C4-2B (cell line): ENCODE measurements around the gene METAP2.

Experiments
- ZFX ChIP-seq: fragments of 450-650 bp; IDR thresholded peaks from 2 replicates; pipeline ENCODE4 v1.6.1; 2017
- TF ChIP-seq, protein P1 (sequence below): fragments of 450-650 bp; conservative IDR thresholded peaks from 2 replicates; pipeline ENCODE4 v1.5.1; 2017; ENCODE audit warnings: mild to moderate bottlenecking

DNA sequence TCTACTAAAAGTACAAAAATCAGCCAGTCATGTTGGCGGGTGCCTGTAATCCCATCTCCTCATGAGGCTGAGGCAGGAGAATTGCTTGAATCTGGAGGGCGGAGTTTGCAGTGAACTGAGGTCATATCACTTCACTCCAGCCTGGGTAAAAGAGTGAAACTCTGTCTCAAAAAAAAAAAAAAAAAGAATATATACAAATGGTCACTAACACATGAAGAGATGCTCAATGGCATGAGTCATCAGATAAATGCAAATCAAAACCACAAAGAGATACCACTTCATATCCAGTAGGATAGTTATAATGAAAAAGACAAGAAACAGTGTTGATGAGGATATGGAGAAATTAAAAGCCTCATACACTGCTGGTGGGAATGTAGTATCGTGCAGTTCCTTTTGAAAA lies 33.6 kb upstream of the METAP2 start:
- TF ChIP-seq, protein P1, sequence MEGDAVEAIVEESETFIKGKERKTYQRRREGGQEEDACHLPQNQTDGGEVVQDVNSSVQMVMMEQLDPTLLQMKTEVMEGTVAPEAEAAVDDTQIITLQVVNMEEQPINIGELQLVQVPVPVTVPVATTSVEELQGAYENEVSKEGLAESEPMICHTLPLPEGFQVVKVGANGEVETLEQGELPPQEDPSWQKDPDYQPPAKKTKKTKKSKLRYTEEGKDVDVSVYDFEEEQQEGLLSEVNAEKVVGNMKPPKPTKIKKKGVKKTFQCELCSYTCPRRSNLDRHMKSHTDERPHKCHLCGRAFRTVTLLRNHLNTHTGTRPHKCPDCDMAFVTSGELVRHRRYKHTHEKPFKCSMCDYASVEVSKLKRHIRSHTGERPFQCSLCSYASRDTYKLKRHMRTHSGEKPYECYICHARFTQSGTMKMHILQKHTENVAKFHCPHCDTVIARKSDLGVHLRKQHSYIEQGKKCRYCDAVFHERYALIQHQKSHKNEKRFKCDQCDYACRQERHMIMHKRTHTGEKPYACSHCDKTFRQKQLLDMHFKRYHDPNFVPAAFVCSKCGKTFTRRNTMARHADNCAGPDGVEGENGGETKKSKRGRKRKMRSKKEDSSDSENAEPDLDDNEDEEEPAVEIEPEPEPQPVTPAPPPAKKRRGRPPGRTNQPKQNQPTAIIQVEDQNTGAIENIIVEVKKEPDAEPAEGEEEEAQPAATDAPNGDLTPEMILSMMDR: no peak
- no peak for TF ChIP-seq ZFX
